Stimulated activated naive CD8-positive, alpha-beta T cell treated with anti-CD3 and anti-CD28 coated beads, Interleukin-15, amount 100 ng/mL, for 72 hours (primary cell): ENCODE measurements around the gene VLDLR.

Experiments used
- ATAC-seq: fragments of 150-1000 bp; cut with Tn5 transposase; 2 replicates; pipeline ENCODE4 v1.10.0; 2021; ENCODE audit warnings: mild to moderate bottlenecking, moderate library complexity
- DNase-seq, 2 donors: peaks; one replicate each; pipeline ENCODE4 v3.0.0; 2021 to 2022
- H3K27ac Mint-ChIP-seq, 2 donors: one replicate each; pipeline ENCODE4 v1.8.0; 2022; ENCODE audit warnings: mild to moderate bottlenecking in 2 of 2, mixed read lengths in 2 of 2, moderate library complexity in 2 of 2
- H3K27me3 Mint-ChIP-seq: one replicate; pipeline ENCODE4 v1.8.0; 2022; ENCODE audit warnings: mixed read lengths
- H3K4me1 Mint-ChIP-seq: one replicate; pipeline ENCODE4 v1.8.0; 2022; ENCODE audit warnings: mild to moderate bottlenecking, mixed read lengths
- H3K4me3 Mint-ChIP-seq, 2 donors: one replicate each; pipeline ENCODE4 v1.8.0; 2022; ENCODE audit warnings: mild to moderate bottlenecking in 2 of 2, mixed read lengths in 2 of 2, moderate library complexity in 1 of 2
- H3K9me3 Mint-ChIP-seq, 2 donors: one replicate each; pipeline ENCODE4 v1.8.0; 2022; ENCODE audit warnings: mixed read lengths in 2 of 2

Gene VLDLR

DNA sequence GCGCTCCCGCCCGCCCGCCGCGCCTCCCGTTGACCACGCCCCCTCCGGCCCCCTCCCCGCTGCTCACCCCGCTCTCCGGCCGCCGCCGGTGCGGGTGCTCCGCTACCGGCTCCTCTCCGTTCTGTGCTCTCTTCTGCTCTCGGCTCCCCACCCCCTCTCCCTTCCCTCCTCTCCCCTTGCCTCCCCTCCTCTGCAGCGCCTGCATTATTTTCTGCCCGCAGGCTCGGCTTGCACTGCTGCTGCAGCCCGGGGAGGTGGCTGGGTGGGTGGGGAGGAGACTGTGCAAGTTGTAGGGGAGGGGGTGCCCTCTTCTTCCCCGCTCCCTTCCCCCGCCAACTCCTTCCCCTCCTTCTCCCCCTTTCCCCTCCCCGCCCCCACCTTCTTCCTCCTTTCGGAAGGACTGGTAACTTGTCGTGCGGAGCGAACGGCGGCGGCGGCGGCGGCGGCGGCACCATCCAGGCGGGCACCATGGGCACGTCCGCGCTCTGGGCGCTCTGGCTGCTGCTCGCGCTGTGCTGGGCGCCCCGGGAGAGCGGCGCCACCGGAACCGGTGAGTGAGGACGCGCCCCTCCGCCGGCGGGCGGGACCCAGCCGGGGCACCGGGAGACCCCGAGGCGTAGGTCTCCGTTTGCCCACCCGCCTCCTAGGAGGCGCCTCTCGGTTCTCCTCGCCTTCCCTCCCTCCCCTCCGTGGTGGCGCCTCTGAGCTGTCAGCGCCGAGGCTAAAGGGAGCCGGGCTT, at the start of gene VLDLR:
VLDLR (plus strand) TSS at position 66 of the 739 bp plus-strand sequence; CDS start at position 469, 403 bp downstream.
- H3K27ac Mint-ChIP-seq = peak within 1 kb of the TSS; percentile 99 to 100
- peak; percentile 64 for ATAC-seq

DNA sequence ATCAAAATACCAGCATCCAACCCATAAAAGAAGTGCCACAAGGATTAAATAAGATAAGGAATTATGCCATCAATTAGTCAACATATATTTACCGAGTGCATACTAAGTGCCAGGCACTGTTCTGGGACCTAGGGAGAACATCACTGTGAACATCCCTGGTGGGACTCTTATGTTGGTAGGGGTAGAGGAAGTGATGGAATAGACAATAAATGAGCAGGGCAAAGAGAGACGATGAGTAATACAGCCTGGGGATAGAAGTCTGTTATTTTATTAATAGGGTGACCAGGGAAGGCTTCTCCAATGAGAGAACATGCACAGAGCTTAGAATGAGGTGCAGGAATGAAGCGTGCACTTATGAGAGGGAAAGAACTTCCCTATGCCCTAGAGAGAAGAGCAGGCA, 47.4 kb upstream of the VLDLR start:
- no peak for ATAC-seq
- peaks cover 36% of the 10 kb centered on the region for H3K27me3 Mint-ChIP-seq
- H3K27ac Mint-ChIP-seq = peak overlapping the region in 1 of 2 donors; percentile 27
- no peaks in the 10 kb centered on the region for H3K9me3 Mint-ChIP-seq
- H3K4me1 Mint-ChIP-seq = no peaks in the 10 kb centered on the region
- no peak for DNase-seq
- H3K4me3 Mint-ChIP-seq = no peak overlapping the region

More for the DNA sequence above, at the start of gene VLDLR:
- H3K27me3 Mint-ChIP-seq = peaks cover 81% of the 10 kb centered on the region
- peak within 1 kb of the TSS; percentile 96 to 99 for H3K4me3 Mint-ChIP-seq
- peaks cover 31% of the 10 kb centered on the region for H3K4me1 Mint-ChIP-seq
- DNase-seq = peak in 1 of 2 donors; percentile 50
- peaks cover 6 to 8% of the 10 kb centered on the region in 2 donors for H3K9me3 Mint-ChIP-seq

DNA sequence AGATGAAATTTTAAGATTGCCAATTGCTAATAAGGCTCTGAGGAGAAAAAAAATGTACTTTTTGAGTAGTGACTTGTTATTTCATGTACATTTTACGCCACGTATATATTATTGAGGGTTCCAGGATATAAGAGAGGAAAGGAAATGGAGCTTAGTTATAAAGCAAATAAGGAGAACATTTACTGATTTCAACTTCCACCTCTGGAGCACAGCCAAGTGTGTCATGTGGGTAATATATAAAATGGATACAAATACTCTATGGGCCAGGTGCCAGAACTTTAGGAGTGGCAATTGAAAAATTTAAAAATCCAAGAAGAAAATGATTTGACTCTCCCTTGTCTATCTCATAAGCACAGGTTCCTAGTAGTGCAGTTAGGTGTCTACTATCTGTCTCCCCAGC, 45.0 kb upstream of the VLDLR start:
- DNase-seq (no peak), ATAC-seq (no peak)
- H3K27ac Mint-ChIP-seq = no peak overlapping the region
- no peak overlapping the region for H3K4me3 Mint-ChIP-seq
- no peaks in the 10 kb centered on the region for H3K9me3 Mint-ChIP-seq
- no peaks in the 10 kb centered on the region for H3K4me1 Mint-ChIP-seq
- peaks cover 36% of the 10 kb centered on the region for H3K27me3 Mint-ChIP-seq

DNA sequence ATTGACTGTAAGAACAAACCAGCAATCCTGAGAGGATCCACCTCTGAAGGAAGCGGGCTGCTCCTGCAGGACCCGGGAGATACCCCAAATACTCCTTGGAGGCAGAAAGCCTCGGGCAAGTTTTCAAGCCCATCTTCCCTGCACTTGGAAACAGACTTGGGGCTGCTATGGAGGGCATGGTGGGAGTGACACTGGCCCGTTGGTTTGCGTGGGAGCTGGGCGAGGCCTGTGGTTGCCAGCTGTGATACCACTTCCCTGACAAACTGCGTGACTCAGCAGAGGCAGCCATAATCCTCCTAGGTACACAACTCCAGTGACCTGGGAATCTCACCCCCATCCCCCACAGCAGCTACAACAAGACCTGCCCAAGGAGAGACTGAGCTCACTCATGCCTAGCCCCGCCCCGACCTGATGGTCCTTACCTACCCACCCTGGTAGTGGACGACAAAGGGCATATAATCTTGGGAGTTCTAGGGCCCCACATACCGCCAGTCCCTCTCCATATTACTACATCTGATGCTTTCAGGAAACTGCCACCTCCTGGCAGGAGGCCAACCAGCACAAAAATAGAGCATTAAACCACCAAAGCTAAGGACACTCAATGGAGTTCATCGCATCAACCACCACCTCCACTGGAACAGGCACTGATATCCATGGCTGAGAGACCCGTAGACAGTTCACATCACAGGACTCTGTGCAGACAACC, 38.1 kb upstream of the VLDLR start:
- no peak for DNase-seq
- no peak overlapping the region for H3K27ac Mint-ChIP-seq
- no peak overlapping the region for H3K4me3 Mint-ChIP-seq
- peaks cover 45% of the 10 kb centered on the region for H3K27me3 Mint-ChIP-seq
- H3K9me3 Mint-ChIP-seq = peaks cover 15 to 28% of the 10 kb centered on the region in 2 donors
- no peak for ATAC-seq
- no peaks in the 10 kb centered on the region for H3K4me1 Mint-ChIP-seq

DNA sequence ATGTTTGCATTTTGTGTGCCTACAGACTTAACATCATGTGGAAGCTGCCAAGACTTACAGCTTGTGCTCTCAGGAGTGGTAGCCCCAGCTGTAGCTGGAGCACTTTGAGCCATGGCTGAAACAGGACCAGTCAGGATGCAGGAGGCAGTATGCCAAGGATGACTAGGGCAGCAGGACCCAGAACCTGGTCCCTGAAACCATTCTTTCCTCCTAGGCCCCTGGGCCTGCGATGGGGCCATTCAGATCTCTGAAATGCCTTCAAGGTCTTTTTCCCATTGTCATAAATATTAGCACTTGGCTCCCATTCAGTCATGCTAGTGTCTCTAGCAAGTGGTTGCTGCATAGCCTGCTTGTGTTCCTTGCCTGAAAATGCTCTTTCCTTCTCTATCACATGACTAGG, 29.6 kb upstream of the VLDLR start:
- Mint-ChIP-seq H3K27ac (no peak overlapping the region), H3K4me1 (no peaks in the 10 kb centered on the region), H3K9me3 (peaks cover 22 to 30% of the 10 kb centered on the region in 2 donors), H3K27me3 (peaks cover 18% of the 10 kb centered on the region), H3K4me3 (no peak overlapping the region)
- DNase-seq = no peak
- no peak for ATAC-seq

DNA sequence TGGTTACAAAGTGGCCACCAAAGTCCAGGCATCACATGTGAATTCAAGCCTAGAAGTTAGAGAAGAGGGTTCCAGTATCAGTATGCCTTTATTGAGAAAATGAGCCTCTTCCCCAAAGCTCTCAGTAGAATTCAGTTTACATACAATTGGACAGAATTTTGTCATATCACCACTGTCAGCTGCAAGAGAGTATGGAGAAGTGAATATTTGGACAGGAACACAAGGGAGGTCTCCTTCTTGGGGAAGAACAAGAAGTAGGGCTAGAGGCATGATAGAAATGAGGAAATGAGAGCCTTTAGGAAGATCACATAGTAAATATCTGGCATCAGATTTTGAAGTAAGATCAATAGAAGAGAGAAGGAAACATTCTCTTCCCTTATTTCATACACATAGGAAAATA, 27.8 kb upstream of the VLDLR start:
- no peak for DNase-seq
- H3K4me1 Mint-ChIP-seq = no peaks in the 10 kb centered on the region
- ATAC-seq = no peak
- H3K9me3 Mint-ChIP-seq = peaks cover 22 to 30% of the 10 kb centered on the region in 2 donors
- peaks cover 26% of the 10 kb centered on the region for H3K27me3 Mint-ChIP-seq
- no peak overlapping the region for H3K4me3 Mint-ChIP-seq
- H3K27ac Mint-ChIP-seq = no peak overlapping the region

DNA sequence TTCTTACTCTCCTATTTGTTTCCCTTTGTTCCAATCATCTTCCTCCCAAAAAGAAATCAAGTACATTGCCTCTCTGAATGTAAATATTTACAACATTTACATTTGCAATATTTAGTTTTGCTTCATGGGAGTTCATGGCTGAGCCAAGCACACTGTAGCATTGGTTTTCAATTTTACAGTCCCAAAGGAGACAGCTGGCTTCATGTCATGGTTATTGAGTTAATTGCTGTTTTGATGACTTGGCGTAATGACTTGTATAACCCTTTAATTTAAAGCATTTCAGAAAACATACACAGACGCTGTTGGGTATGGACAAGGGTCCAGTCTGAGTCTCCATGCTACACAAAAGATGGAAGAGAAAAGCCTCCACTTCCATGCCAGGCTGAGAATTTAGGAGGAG, 25.6 kb upstream of the VLDLR start:
- ATAC-seq (no peak), DNase-seq (no peak)
- H3K4me1 Mint-ChIP-seq = no peaks in the 10 kb centered on the region
- peaks cover 22 to 28% of the 10 kb centered on the region in 2 donors for H3K9me3 Mint-ChIP-seq
- H3K4me3 Mint-ChIP-seq = no peak overlapping the region
- peaks cover 34% of the 10 kb centered on the region for H3K27me3 Mint-ChIP-seq
- H3K27ac Mint-ChIP-seq = no peak overlapping the region

DNA sequence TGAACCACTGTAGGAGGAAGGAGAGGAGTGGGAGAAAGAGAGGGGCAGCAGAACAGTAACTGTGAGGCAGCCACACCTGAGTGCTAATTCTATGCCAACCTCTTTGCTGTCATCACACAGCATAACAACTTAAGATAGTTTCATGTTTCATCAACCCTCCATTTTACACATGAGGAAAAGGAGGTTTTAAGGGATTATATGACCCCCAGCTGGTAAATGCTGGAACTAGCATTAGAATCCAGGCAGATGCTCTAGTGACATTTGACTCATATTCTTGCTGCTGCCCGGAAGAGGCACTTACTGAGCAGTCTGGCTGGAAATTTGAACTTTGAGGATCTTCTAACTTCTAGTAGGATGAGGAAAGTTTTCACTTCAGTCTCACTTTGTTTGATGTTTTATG, 24.1 kb upstream of the VLDLR start:
- DNase-seq = no peak
- H3K27me3 Mint-ChIP-seq = peaks cover 41% of the 10 kb centered on the region
- no peak overlapping the region for H3K27ac Mint-ChIP-seq
- H3K4me1 Mint-ChIP-seq = no peaks in the 10 kb centered on the region
- no peak overlapping the region for H3K4me3 Mint-ChIP-seq
- no peak for ATAC-seq
- H3K9me3 Mint-ChIP-seq = peaks cover 13 to 14% of the 10 kb centered on the region in 2 donors

DNA sequence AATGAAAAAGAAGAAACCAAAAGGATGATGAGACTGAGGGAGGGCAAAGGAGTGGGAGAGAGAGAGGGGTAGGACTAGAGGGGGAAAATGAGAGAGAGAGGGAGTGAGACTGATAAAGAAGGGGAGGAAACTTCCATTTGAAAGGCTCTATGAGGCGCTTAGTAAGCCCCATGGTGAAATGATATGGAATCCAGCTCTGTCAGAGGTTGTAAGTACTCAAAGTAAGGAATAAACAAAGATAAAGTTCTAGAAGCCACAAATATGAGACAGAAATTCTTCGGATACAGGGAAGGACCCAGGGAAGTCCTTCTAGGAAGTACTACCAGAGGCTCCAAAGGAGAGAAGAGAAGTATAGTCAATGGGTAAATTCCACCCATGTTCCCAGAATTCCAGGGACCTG, 21.7 kb upstream of the VLDLR start:
- Mint-ChIP-seq H3K4me3 (no peak overlapping the region), H3K4me1 (no peaks in the 10 kb centered on the region), H3K27me3 (peaks cover 36% of the 10 kb centered on the region), H3K27ac (no peak overlapping the region), H3K9me3 (no peaks in the 10 kb centered on the region)
- ATAC-seq = no peak
- no peak for DNase-seq

DNA sequence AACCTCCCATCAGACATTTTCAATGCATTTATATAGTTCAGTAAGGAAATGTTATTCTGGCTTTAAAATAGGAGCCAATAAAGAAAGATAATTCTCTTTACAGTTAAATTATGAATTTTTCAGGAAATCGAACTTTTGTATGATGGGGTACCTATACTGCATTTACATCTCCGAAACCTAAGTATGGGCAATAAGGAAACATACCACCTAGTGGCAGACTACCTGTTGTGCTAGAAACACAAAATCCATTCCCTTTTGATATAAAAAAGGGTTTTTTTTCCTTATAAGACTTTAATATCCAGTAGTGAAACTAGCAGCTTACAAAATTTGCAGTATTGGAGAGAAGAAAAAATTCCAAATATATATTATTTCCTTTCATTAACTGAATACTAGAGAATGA, 21.3 kb upstream of the VLDLR start:
- H3K27ac Mint-ChIP-seq = no peak overlapping the region
- ATAC-seq = no peak
- DNase-seq = no peak
- no peak overlapping the region for H3K4me3 Mint-ChIP-seq
- no peaks in the 10 kb centered on the region for H3K4me1 Mint-ChIP-seq
- H3K27me3 Mint-ChIP-seq = peaks cover 36% of the 10 kb centered on the region
- no peaks in the 10 kb centered on the region for H3K9me3 Mint-ChIP-seq

DNA sequence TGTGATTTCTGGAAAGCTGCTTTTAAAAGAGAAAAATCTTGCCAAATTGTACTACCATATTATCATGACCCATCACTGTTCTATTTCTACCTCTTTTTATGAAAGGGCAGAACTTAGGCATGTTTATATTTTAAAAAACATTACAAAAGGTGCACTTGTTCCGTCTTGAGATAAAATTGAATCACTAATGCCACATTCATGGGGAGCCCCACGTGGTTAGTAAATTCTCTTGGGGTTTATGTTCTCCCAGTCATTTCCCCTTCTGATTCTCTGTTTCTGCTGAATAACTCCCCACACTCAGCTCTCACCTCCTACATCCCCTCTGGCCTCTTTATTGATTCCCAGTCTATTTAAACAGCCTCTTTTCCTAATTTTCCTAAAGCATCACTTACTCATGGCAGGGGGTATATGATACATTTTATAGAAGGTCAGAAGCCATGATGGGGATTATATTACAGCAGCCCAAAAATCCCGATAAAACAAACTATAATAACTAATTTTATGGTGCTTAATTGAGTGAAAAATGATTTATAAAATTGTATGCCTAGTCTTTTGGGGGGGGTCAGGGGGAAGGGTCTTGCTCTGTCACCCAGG, 19.7 kb upstream of the VLDLR start:
- DNase-seq = no peak
- no peaks in the 10 kb centered on the region for H3K9me3 Mint-ChIP-seq
- ATAC-seq = no peak
- peaks cover 36% of the 10 kb centered on the region for H3K27me3 Mint-ChIP-seq
- H3K4me1 Mint-ChIP-seq = no peaks in the 10 kb centered on the region
- no peak overlapping the region for H3K4me3 Mint-ChIP-seq
- no peak overlapping the region for H3K27ac Mint-ChIP-seq

DNA sequence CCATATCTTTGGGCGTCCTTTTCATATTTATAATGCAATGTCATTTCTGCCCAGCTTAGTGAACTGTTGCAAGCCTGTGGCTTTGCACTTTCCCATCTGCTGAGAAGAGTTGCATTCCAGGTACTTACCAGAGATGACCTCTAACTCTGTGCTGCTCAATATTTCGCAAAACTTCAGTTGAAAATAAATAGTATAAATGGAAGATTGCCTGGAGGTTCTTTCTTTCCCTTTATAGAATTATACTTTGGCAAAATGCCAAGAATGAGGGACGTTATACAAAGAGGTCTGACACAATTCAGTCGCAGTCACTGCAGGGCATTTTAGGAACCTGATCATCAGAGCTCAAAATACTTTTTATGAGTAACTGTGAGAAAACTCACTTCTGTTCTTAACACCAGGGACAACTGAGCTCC, 18.9 kb upstream of the VLDLR start:
- H3K27me3 Mint-ChIP-seq = peaks cover 30% of the 10 kb centered on the region
- H3K4me1 Mint-ChIP-seq = no peaks in the 10 kb centered on the region
- no peak overlapping the region for H3K27ac Mint-ChIP-seq
- ATAC-seq (no peak), DNase-seq (no peak)
- H3K9me3 Mint-ChIP-seq = no peaks in the 10 kb centered on the region
- no peak overlapping the region for H3K4me3 Mint-ChIP-seq

DNA sequence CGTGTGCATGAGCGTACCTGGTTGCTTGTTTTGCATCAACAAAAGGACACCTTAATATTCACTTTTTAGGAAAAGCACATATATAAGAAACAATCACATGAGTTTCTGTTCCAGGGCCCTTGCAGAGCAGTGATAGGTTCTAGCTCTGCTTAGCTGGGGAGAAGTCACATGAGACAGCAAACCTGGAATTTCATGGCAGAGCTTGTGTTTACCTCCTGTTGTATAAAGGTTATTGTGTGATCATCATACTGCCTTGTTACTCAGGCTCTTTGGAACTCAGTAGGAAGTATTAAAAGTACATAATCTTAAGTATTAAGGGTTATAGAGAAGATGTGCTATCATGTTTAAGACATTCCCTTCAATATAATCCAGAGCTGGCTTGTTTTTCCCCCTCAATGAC, 18.0 kb upstream of the VLDLR start:
- no peak for ATAC-seq
- H3K9me3 Mint-ChIP-seq = no peaks in the 10 kb centered on the region
- no peak for DNase-seq
- H3K4me3 Mint-ChIP-seq = no peak overlapping the region
- peaks cover 26% of the 10 kb centered on the region for H3K27me3 Mint-ChIP-seq
- peaks cover 3% of the 10 kb centered on the region for H3K4me1 Mint-ChIP-seq
- no peak overlapping the region for H3K27ac Mint-ChIP-seq

DNA sequence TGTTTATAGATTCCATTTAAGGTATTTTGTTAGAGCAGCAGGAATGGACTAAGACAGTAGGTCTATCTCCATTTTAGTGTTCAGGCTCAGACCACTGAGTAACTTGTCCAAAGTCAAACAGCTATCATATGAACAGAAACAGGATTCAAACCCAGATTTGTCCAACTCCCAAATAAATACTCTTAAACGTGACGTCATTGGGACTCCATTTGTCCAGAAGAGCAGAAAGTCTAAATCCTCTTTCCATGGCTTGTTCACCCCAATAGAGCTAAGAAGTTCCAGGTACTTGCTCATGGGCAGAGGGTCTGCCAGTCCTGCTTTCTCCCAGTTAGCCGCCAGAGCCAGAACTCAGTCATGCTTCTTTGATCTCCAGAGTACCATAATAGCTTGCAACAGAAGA, 16.3 kb upstream of the VLDLR start:
- ATAC-seq = no peak
- Mint-ChIP-seq H3K27ac (no peak overlapping the region), H3K9me3 (no peaks in the 10 kb centered on the region), H3K27me3 (peaks cover 20% of the 10 kb centered on the region), H3K4me3 (no peak overlapping the region), H3K4me1 (peaks cover 6% of the 10 kb centered on the region)
- DNase-seq = no peak

DNA sequence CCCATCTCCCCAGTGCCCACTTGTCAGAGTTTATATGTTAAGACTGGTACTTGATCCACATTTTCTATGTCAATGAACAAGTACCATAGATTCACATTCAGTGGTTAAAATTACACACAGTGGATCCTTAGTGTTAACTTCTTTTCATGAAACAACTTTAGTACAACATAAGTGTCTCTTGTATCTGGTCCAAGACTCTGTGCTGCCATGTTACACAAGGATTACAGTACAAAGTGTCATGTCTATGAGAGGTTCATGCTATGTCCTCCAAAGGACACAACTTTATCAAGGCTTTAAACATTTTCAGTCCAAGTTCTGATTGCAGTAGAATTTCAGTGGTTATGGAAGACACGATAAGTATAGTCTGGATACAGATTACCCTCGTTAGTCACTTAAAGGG, 13.3 kb upstream of the VLDLR start:
- DNase-seq (no peak), ATAC-seq (no peak)
- Mint-ChIP-seq H3K4me3 (no peak overlapping the region), H3K27me3 (peaks cover 9% of the 10 kb centered on the region), H3K4me1 (peaks cover 6% of the 10 kb centered on the region), H3K9me3 (no peaks in the 10 kb centered on the region), H3K27ac (no peak overlapping the region)

DNA sequence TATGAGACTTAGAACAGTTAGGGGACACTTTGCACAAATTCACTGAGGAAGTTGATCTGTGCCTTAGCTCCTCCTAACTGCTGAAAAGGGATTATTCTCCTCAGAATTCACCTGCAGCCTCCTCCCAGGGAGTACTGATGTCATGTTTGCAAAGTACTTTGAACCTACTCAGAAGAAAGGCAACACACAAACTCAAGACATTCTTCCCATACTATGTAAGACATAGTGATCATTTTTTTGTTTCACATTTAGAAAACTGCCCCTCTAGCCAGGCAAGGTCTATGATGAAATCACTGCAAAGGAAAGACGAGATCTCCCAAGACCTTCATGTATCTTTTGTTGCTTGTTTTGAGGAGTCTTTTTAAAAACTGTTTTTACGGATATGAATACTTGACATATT, 10.6 kb upstream of the VLDLR start:
- DNase-seq = no peak
- H3K4me1 Mint-ChIP-seq = peaks cover 6% of the 10 kb centered on the region
- peaks cover 9% of the 10 kb centered on the region for H3K27me3 Mint-ChIP-seq
- ATAC-seq = no peak
- no peak overlapping the region for H3K27ac Mint-ChIP-seq
- no peaks in the 10 kb centered on the region for H3K9me3 Mint-ChIP-seq
- H3K4me3 Mint-ChIP-seq = no peak overlapping the region
